GM12878 (cell line): Measurements from ENCODE around the gene EMP2. TPM values are rescaled to one million over a fixed set of nuclear protein-coding genes. Genes with fewer than 3 reads are reported as not detected.

Source experiments
- ATAC-seq: fragments of 200-7000 bp; cut with Tn5 transposase; 3 replicates; pipeline ENCODE4 v1.9.1; 2020; ENCODE audit warnings: mild to moderate bottlenecking, moderate library complexity
- BruUV-seq: library from RNA; stranded (reverse); fragments of 400-500 nt; replicated peaks from 2 replicates; lab custom pipeline; 2021; lab: Mats Ljungman, UMichigan
- CTCF ChIA-PET: fragments of 300-600 bp; sonication (Branson Sonifier 250); formaldehyde crosslinking; extraction: SDS; loops from one replicate; lab custom pipeline; 2021; ENCODE audit warnings: inconsistent platforms; lab: Yijun Ruan, JAX
- POLR2A ChIA-PET: fragments of 350-600 bp; formaldehyde crosslinking; extraction: SDS; loops from one replicate; lab custom pipeline; 2021; ENCODE audit warnings: inconsistent platforms; lab: Charles Lee
- RAD21 ChIA-PET: fragments of 300-600 bp; sonication (Branson Sonifier 250); formaldehyde crosslinking; loops from one replicate; lab custom pipeline; 2023; ENCODE audit warnings: antibody characterized with exemption; ENCODE audit not compliant: unreplicated experiment; lab: Charles Lee
- SMC1A ChIA-PET: fragments of 300-600 bp; sonication (Branson Sonifier 250); formaldehyde crosslinking; loops from one replicate; lab custom pipeline; 2023; ENCODE audit not compliant: unreplicated experiment, uncharacterized antibody; lab: Charles Lee
- DNase-seq: peaks from one replicate; pipeline ENCODE4 v3.0.0-alpha.2; 2011; ENCODE audit warnings: low read depth, low spot score
- FAIRE-seq: peaks from 3 replicates; lab custom pipeline; 2011; peaks lifted over from hg19 to GRCh38; lab: Jason Lieb, UNC
- H2AFZ ChIP-seq: 2 replicates; pipeline ENCODE4 v1.6.0; 2011; ENCODE audit warnings: low read depth, low read length, control low read depth; ENCODE audit not compliant: control insufficient read depth
- H3K27ac ChIP-seq: 2 replicates; pipeline ENCODE4 v1.5.1; 2011; ENCODE audit warnings: control low read depth; ENCODE audit not compliant: control insufficient read depth, insufficient read depth
- H3K27me3 ChIP-seq, 2 experiments: replicated peaks in 1 of 2; 2 replicates each; pipeline versions ENCODE4 v1.6.0 to v1.6.1; 2011; ENCODE audit warnings: low read length in 1 of 2; ENCODE audit not compliant: control insufficient read depth in 2 of 2, insufficient read depth in 2 of 2
- H3K36me3 ChIP-seq, 2 experiments: 2 replicates each; pipeline ENCODE4 v1.5.1; 2011; ENCODE audit warnings: low read length in 1 of 2; ENCODE audit not compliant: control insufficient read depth in 2 of 2, insufficient read depth in 2 of 2
- H3K4me1 ChIP-seq: 2 replicates; pipeline ENCODE4 v1.6.1; 2011; ENCODE audit warnings: mild to moderate bottlenecking, low read length, moderate library complexity, mixed read lengths; ENCODE audit not compliant: control insufficient read depth, insufficient read depth
- H3K4me2 ChIP-seq: 2 replicates; pipeline ENCODE4 v1.6.0; 2011; ENCODE audit warnings: control low read depth; ENCODE audit not compliant: control insufficient read depth, insufficient read depth
- H3K4me3 ChIP-seq: fragments of 200-600 bp; sonication (generic); 2 replicates; pipeline ENCODE4 v1.5.1; 2016
- H3K79me2 ChIP-seq: 2 replicates; pipeline ENCODE4 v1.6.0; 2011; ENCODE audit warnings: low read length; ENCODE audit not compliant: control insufficient read depth, insufficient read depth
- H3K9ac ChIP-seq: 2 replicates; pipeline ENCODE4 v1.8.0; 2011; ENCODE audit warnings: low read length, control low read depth, mixed read lengths; ENCODE audit not compliant: control insufficient read depth, insufficient read depth
- H3K9me3 ChIP-seq: replicated peaks from 3 replicates; pipeline ENCODE4 v1.5.1; 2011; ENCODE audit warnings: mild to moderate bottlenecking, low read length; ENCODE audit not compliant: control insufficient read depth, insufficient read depth
- H4K20me1 ChIP-seq: 2 replicates; pipeline ENCODE4 v1.6.0; 2011; ENCODE audit not compliant: control insufficient read depth, insufficient read depth
- MEF2B ChIP-seq: fragments of 450-650 bp; IDR thresholded peaks from 2 replicates; pipeline ENCODE4 v1.6.1; 2018; ENCODE audit warnings: mild to moderate bottlenecking, moderate library complexity; ENCODE audit not compliant: partially characterized antibody, poor library complexity, severe bottlenecking
- NR2C1 ChIP-seq: fragments of 450-650 bp; IDR thresholded peaks from 2 replicates; pipeline ENCODE4 v1.6.1; 2017; ENCODE audit warnings: antibody characterized with exemption, mild to moderate bottlenecking, moderate library complexity
- POLR2AphosphoS2 ChIP-seq: IDR thresholded peaks from 2 replicates; pipeline ENCODE4 v1.6.1; 2011; ENCODE audit warnings: low read depth, mild to moderate bottlenecking, low read length, improper control_type of control experiment, moderate library complexity
- YY1 ChIP-seq: IDR thresholded peaks from 2 replicates; pipeline ENCODE4 v1.6.1; 2011; ENCODE audit warnings: low read depth, mild to moderate bottlenecking, low read length
- WGBS: methylation state at CpG from one replicate; pipeline ENCODE4 v1.1.6; 2016; ENCODE audit warnings: low lambda C conversion rate; ENCODE audit not compliant: insufficient replicate concordance, insufficient coverage; ENCODE audit errors: missing lambda C conversion rate; 5-methylcytosine and 5-hydroxymethylcytosine counted together
- in situ Hi-C: fragments of 300-500 bp; cut with MboI; formaldehyde crosslinking; loops from 9 replicates; pipeline ENCODE4 v1.14.3; 2018; ENCODE audit warnings: mixed read lengths
- intact Hi-C: fragments of 100-400 bp; cut with micrococcal nuclease; formaldehyde crosslinking; loops from one replicate; pipeline ENCODE4 v1.14.2; 2022; ENCODE audit not compliant: unreplicated experiment
- polyA plus RNA-seq, 11 experiments: library from polyadenylated mRNA; depleted of rRNA in 4 of 11; unstranded in 6 of 11; stranded (reverse) in 5 of 11; fragments of >200 nt; fragmentation: Nextera tagmentation in 4 of 11; fragmentation: Illumina TruSeq in 1 of 11; extraction: Ambion mirVana in 4 of 11; extraction: Trizol in 1 of 11; gene quantifications; 1 replicate in 1 of 11; 2 replicates in 10 of 11; pipeline versions ENCODE4 v1.2.1 to v1.2.3, GENCODE V29; 2011 to 2016; ENCODE audit warnings: inconsistent platforms in 2 of 11, missing spikeins in 2 of 11, low read depth in 1 of 11
- total RNA-seq, 4 experiments: library from RNA; depleted of rRNA in 3 of 4; stranded (reverse); fragments of >200 nt in 3 of 4; fragmentation: Illumina TruSeq in 1 of 4; extraction: Trizol in 1 of 4; gene quantifications; 2 replicates each; pipeline versions ENCODE4 v1.2.1 to v1.2.3, GENCODE V29; 2013 to 2021
- TF ChIP-seq, protein P1 (sequence below): fragments of 150-350 bp; IDR thresholded peaks from 2 replicates; pipeline ENCODE4 v1.6.1; 2014; ENCODE audit warnings: mild to moderate bottlenecking, low read depth, low read length
- TF ChIP-seq, protein P2 (sequence below): fragments of 450-650 bp; formaldehyde crosslinking; IDR thresholded peaks from 2 replicates; pipeline ENCODE4 v1.4.0; 2022; ENCODE audit warnings: mild to moderate bottlenecking, moderate library complexity
- TF ChIP-seq, protein P3 (sequence below): IDR thresholded peaks from 2 replicates; pipeline ENCODE4 v1.6.1; 2011; ENCODE audit warnings: borderline replicate concordance, low read depth, mild to moderate bottlenecking, moderate library complexity, mixed read lengths, low read length; ENCODE audit not compliant: insufficient read depth; ENCODE audit errors: extremely low read length
- TF ChIP-seq, protein P4 (sequence below): IDR thresholded peaks from 2 replicates; pipeline ENCODE4 v1.6.1; 2011; ENCODE audit warnings: low read depth, low read length, improper control_type of control experiment, borderline replicate concordance

EMP2 gene
- total and polyA plus RNA-seq, 10 of the 15 experiments (the other 5 are each of a cell fraction or from before 2014, with no cell fraction given) = 0.41 to 10.4 (median 3.8) TPM

DNA sequence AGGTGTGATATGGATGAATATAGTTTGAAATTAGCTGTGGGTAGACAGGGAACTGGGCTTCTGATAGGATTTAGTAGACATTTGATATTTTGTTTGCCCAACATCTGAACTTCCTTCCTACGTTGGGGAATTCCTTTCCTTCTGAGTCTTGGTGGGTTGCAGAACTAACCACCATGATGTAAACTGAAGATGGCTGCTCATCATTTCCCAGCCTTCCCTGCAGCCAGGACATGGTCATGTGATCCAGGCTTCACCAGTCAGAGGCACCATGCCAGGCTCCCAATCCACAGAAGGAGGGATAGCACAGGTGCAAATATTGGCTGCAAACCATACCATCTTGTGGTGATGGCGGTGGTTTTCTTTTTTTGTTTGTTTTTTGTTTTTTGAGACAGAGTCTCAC lies 57.4 kb downstream of the EMP2 start:
- H2AFZ ChIP-seq = no peak overlapping the region
- RAD21 ChIA-PET = interaction anchor here (1.0 to 2.2 kb wide), 8 partner anchors 8 to 396 kb away, joined by 3 to 8 read pairs (median 4); no protein-coding TSS in a partner anchor
- TF ChIP-seq, protein P1, sequence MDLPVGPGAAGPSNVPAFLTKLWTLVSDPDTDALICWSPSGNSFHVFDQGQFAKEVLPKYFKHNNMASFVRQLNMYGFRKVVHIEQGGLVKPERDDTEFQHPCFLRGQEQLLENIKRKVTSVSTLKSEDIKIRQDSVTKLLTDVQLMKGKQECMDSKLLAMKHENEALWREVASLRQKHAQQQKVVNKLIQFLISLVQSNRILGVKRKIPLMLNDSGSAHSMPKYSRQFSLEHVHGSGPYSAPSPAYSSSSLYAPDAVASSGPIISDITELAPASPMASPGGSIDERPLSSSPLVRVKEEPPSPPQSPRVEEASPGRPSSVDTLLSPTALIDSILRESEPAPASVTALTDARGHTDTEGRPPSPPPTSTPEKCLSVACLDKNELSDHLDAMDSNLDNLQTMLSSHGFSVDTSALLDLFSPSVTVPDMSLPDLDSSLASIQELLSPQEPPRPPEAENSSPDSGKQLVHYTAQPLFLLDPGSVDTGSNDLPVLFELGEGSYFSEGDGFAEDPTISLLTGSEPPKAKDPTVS = no peak
- TF ChIP-seq NR2C1 (no peak), MEF2B (no peak), POLR2AphosphoS2 (no peak), YY1 (0 out of 2 replicates have a peak, but pooled peaks have one; percentile 46)
- TF ChIP-seq, protein P2, sequence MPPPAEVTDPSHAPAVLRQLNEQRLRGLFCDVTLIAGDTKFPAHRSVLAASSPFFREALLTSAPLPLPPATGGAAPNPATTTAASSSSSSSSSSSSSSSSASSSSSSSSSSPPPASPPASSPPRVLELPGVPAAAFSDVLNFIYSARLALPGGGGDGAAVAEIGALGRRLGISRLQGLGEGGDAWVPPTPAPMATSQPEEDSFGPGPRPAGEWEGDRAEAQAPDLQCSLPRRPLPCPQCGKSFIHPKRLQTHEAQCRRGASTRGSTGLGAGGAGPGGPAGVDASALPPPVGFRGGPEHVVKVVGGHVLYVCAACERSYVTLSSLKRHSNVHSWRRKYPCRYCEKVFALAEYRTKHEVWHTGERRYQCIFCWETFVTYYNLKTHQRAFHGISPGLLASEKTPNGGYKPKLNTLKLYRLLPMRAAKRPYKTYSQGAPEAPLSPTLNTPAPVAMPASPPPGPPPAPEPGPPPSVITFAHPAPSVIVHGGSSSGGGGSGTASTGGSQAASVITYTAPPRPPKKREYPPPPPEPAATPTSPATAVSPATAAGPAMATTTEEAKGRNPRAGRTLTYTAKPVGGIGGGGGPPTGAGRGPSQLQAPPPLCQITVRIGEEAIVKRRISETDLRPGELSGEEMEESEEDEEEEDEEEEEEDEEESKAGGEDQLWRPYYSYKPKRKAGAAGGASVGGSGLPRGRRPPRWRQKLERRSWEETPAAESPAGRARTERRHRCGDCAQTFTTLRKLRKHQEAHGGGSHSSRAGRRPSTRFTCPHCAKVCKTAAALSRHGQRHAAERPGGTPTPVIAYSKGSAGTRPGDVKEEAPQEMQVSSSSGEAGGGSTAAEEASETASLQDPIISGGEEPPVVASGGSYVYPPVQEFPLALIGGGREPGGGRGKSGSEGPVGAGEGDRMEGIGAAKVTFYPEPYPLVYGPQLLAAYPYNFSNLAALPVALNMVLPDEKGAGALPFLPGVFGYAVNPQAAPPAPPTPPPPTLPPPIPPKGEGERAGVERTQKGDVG (CRISPR knock-in tag) = no peak
- TF ChIP-seq, protein P3, sequence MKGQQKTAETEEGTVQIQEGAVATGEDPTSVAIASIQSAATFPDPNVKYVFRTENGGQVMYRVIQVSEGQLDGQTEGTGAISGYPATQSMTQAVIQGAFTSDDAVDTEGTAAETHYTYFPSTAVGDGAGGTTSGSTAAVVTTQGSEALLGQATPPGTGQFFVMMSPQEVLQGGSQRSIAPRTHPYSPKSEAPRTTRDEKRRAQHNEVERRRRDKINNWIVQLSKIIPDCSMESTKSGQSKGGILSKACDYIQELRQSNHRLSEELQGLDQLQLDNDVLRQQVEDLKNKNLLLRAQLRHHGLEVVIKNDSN = no peak
- TF ChIP-seq, protein P4, sequence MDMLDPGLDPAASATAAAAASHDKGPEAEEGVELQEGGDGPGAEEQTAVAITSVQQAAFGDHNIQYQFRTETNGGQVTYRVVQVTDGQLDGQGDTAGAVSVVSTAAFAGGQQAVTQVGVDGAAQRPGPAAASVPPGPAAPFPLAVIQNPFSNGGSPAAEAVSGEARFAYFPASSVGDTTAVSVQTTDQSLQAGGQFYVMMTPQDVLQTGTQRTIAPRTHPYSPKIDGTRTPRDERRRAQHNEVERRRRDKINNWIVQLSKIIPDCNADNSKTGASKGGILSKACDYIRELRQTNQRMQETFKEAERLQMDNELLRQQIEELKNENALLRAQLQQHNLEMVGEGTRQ = no peak
- no peaks in the 10 kb centered on the region for H3K9me3 ChIP-seq
- intact Hi-C loops (loop anchor here (2.0 to 5.0 kb wide), 2 partner anchors 396 to 414 kb away; no protein-coding TSS in a partner anchor), in situ Hi-C loops (loop anchor here (5.0 kb wide), 1 partner anchor 389 kb away; no protein-coding TSS in a partner anchor)
- BruUV-seq = no TSS peak
- DNase-seq (no peak), ATAC-seq (no peak; the same call in 2 of the 3 replicates), FAIRE-seq (no peak)
- 33% methylated on average over 2 of the region's 2 CpGs for WGBS
- CTCF ChIA-PET = interaction anchor here (0.9 to 5.0 kb wide), 13 partner anchors 8 to 1264 kb away, joined by 3 to 59 read pairs (median 6); no protein-coding TSS in a partner anchor
- H3K36me3 ChIP-seq = no peaks in the 10 kb centered on the region
- no peak overlapping the region for H3K9ac ChIP-seq
- no peak overlapping the region for H3K27ac ChIP-seq
- no peak overlapping the region for H3K4me2 ChIP-seq
- H3K79me2 ChIP-seq = no peaks in the 10 kb centered on the region
- no peaks in the 10 kb centered on the region for H3K4me1 ChIP-seq
- SMC1A ChIA-PET = interaction anchor here (0.6 to 4.0 kb wide), 12 partner anchors 10 to 425 kb away, joined by 3 to 34 read pairs (median 5); no protein-coding TSS in a partner anchor
- H3K4me3 ChIP-seq = no peak overlapping the region
- H3K27me3 ChIP-seq = no peaks in the 10 kb centered on the region
- POLR2A ChIA-PET = interaction anchor here (0.6 kb wide), 3 partner anchors 92 to 382 kb away, joined by 3 to 6 read pairs (median 4); no protein-coding TSS in a partner anchor
- H4K20me1 ChIP-seq = no peaks in the 10 kb centered on the region
